SIG-M5 treated with dmso at 0.1 percent for 504 hours (cell line): ENCODE measurements around the gene PPM1F.

ENCODE experiments used
- DNase-seq: peaks from one replicate; lab custom pipeline; 2025; ENCODE audit not compliant: unreplicated experiment; lab: John Stamatoyannopoulos, UW

The PPM1F gene, protein sequence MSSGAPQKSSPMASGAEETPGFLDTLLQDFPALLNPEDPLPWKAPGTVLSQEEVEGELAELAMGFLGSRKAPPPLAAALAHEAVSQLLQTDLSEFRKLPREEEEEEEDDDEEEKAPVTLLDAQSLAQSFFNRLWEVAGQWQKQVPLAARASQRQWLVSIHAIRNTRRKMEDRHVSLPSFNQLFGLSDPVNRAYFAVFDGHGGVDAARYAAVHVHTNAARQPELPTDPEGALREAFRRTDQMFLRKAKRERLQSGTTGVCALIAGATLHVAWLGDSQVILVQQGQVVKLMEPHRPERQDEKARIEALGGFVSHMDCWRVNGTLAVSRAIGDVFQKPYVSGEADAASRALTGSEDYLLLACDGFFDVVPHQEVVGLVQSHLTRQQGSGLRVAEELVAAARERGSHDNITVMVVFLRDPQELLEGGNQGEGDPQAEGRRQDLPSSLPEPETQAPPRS

DNA sequence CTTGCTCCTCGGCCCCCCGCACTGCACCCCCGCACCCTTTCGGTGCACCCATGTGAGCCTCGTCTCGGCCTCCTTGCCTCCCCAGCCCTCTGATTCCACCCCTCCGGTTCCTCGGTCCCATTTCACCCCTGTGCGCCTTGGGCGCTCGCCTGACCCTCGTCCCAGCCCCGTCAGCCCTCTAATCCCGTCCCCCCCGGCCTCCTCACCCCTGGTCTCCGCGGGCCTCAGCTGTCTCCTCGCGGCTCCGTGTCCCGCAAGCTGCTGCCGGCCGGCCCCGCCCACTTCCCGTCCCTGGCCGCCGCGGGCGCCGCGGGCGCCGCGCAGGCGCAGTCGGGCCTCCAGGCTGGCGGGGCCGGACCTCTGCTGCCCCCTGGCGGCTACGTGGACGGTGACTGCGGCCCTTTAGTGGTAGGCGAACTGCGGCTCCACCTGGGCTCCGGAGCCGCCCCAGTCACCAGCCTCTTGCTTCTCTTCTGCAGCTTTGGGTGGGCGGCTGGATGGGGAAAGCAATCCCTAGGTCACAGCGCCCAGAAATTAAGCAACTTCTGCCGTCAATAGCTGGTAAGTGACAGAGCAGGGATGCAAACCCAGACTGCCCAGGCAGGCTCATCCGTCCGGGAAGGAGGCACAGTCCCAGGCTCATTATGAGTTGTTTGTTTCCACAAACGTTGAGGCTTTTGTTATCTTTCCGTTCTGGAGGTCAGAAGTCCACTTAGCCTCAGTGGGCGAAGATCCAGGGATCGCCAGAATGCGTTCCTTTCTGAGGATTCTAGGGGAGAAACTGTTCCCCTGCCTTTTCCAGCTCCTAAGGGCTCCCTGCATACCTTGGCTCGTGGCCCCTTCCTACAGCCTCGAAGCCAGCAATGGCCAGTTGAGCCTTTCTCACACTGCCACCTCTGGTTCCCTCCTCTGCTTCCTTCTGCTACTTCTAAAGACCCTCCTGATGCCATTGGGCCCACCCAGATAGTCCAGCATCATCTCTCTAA, at the start of gene PPM1F:
PPM1F (minus strand) TSS at position 263 of the 986 bp plus-strand sequence. CDS start 6,800 bp downstream, outside the sequence.
- DNase-seq = peak; percentile 70

GRCh38 chr22:22001664-22002525, 49.2 kb upstream of the PPM1F start:
- no peak for DNase-seq

DNA sequence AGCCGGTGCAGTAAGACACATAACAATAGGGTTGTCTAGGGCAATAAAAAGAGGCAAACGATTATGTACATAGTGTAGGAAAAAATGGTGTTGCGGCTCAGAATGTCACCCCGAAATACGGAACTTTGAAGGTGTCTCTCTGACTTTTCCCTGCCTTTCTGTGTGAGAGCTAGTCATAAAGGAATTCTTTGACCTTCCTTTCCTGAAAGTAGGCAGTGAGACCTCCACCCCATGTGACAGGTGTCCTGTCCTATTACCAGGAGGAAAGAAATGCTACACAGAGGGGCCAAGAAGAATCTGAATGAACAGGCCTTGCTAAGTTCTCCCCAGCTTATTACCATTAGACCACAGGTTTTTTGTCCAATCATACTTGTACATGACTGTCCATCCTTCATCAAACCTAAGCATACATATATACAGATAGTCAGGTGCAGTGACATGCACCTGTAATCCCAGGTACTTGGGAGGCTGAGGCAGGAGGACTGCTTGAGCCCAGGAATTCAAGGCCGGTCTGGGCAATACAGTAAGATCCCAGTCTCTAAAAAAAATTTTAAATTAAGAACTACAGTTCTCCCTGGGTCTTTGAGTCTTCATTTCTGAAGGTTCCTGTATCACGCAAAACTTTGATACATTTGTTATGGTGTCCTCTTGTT, 46.1 kb upstream of the PPM1F start:
- no peak for DNase-seq

DNA sequence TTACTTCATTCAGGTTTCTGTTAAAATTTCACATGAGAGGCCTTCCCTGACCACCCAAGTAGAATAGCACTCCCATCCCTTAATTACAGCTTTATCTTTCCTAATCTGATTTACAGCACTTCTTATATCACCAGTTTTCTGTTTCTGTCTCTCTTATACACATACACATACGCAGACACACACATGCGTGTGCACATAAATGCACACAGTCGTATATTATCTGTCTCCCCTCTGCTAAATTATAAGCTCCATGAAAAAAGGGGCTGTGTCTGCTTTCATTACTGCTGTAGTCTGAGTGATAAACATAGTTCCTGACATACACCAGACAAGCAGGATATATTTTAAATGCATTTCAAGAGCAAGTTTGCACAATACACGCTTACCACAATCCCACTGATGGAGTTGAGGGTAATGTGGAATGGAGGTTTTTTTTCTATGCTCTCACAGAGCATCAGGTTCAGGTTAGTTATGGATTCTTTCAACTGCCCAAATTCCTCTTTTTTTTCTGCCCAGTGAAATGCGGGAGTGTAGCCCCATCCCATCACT, 43.6 kb upstream of the PPM1F start:
- DNase-seq = no peak

GRCh38 chr22:21995660-21996059, 43.0 kb upstream of the PPM1F start:
- no peak for DNase-seq

DNA sequence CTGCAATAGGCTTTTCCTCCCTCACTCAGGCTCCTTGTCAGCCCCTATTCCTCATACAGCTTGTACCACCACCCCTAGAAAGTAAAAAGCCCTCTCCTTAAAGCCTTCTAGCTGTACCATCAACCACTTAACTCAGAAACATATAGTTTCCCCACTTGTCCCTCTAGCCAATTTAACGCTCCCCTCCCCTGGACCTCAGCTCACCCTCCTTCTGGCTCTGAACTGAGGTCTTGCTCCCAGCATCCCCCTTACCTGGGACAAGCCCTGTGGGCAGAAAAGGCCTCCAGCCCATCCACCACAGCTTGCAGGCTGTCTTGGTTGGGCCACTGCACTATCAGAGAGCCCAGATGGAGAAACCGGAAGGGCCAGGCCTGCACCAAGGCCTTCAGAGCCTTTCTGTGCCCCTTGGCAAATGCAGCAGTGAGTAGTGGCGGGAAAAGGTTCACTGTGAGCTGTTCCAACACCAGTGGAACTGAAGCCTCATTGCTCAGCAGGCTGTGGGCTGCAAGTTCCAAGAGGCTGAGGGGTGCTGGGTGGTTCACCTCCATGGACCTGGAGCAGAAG, 42.3 kb upstream of the PPM1F start:
- DNase-seq = no peak

GRCh38 chr22:21992593-21993237, 40.1 kb upstream of the PPM1F start:
- no peak for DNase-seq

GRCh38 chr22:21991774-21992173, 39.1 kb upstream of the PPM1F start:
- no peak for DNase-seq

GRCh38 chr22:21991304-21991596, 38.6 kb upstream of the PPM1F start:
- no peak for DNase-seq

- no peak for DNase-seq
These were observed 38.0 kb upstream of the PPM1F start for GRCh38 chr22:21990445-21991303.

- no peak for DNase-seq
These were observed 36.4 kb upstream of the PPM1F start for GRCh38 chr22:21989049-21989448.

GRCh38 chr22:21985214-21985613, 32.6 kb upstream of the PPM1F start:
- DNase-seq = no peak

DNA sequence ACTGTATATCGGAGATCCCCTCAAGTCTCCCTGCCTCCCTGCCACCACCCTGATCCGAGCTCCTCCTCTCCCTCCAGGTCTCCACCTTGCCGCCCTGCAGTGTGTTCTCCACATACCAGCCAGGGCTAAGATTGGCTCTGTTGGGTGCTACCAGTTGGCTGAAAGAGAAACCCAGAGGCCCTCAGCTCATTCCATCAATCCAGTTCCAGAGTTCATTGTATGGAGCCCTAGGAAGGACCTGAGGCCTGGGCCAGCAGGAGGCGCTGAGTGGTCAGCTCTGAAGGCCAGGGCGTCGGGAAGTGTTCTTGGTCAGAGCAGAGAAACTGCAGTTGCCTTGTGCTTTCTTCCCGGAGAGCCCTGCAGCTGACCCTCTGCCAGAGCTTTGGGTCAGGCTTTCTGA, 32.1 kb upstream of the PPM1F start:
- no peak for DNase-seq

DNA sequence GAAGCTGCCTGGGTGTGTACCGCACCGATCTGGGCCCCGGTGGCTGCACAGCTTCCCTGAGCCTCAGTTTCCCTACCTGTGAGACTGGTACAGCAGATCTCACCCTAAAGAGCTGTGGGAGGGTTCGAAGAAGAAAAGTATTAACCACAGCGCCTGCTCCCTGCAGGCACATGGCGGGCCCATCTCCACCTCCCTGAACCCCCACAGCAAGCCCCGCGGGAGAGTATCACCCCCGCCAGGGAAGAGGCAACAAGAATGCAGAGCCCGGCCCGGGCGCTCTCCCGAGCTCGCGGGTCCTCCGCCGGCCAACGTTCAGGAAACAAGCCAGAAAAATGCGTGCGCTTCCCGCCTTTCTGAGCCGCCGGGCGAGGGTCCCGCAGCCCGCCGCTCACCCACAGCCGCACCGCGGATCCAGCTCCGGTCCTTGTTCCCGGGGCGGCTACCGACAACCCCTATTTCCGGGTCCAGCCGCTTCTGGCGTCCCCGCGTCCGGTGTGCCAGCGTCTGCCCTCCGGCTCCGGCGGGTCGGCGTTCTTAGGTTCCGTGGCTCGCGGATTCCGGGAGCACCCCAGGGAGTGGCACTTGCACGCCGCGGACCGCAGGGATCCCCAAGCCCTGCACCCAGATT, 29.8 kb upstream of the PPM1F start, which contains the start of gene TOP3B:
TOP3B (minus strand) TSS at position 450 of the 628 bp plus-strand sequence. CDS start 7,078 bp downstream, outside the sequence.
- peak; percentile 72 for DNase-seq

DNA sequence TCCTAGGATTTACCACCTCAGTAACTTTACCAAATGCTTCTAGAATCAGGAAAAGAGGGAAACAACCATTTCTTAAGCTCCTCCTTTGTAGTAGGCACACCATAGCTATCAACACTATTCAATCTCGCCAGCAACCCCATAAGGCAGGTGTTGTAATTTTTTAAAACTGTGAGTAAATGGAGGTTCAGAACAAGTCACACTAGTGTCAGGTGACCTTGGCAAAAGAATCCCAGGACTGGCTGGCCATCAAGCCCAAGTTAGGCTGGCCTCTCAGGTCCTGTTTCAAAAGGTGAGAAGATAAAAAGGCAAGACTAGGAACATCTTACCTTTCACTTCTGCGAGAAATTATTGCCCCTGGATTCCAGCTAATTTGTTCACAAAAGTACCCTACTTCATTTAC, 29.2 kb upstream of the PPM1F start:
- no peak for DNase-seq

DNA sequence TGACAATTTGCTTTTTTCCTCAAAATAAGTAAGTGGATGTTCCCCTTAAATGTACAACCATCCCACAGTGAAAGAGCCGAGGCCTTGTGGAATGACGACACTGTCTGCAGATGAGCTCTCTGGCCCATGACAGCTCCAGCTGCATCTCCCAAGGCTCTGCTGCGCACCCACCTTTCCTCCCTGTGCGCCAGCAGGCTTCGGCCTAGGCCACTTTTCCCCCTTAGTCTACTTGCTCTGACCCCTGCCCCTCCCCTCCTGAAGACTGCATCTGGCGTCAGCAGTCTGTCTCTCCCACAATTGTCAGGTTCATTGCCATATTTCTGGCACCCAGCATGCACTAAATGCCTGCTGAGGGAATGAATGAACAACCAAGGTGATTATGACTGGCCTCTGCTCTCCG, 27.9 kb upstream of the PPM1F start:
- no peak for DNase-seq

DNA sequence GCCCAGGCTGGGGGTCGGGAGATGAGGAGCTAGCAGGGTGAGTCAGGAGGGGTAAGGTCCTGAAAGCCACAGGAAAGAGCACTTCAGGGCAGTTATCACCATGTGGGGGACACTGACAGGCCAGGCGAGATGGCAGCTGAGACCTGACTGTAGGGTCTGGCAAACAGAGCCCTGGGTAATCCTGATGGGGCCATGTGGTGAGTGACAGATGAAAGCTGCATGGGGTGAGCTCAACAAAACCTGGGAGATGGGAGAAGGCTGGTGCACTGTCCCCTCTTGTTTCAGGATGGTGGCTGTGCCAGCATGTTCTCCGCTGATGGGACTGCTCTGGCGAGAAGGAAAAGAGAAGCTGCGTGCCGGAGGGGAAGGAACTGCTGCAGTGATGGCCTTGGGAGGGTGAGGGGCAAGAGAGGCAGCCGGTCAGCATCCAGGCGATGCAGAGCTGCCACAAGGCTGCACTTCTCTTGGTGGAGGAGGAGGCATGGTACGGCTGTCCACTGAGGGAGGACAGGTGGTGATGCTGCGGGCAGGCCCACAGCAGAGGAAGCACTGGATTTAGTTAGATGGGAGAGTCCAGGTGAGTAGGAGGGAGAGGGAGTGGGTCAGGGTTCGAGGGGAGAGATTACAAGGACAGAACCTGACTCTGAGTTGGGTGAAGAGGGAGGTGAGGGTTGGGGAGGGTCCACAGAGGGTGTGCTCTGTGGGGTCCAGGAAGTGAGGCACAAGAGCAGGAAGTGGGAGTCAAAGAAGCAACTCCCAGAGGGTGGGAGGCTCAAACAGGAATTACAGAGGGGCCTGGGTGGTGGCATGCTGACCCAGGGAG, 26.1 kb upstream of the PPM1F start:
- DNase-seq = no peak
